HG03565 (cell line): ENCODE measurements around the gene SLC7A14.

ENCODE experiments used
- ATAC-seq: cut with Tn5 transposase; IDR thresholded peaks from one replicate; pipeline ENCODE4 v1.9.1; 2021; ENCODE audit warnings: mild to moderate bottlenecking, moderate library complexity; ENCODE audit not compliant: unreplicated experiment

The SLC7A14 gene

GRCh38 chr3:170500462-170500861 is 85.4 kb downstream of the SLC7A14 start:
- no peak for ATAC-seq

DNA sequence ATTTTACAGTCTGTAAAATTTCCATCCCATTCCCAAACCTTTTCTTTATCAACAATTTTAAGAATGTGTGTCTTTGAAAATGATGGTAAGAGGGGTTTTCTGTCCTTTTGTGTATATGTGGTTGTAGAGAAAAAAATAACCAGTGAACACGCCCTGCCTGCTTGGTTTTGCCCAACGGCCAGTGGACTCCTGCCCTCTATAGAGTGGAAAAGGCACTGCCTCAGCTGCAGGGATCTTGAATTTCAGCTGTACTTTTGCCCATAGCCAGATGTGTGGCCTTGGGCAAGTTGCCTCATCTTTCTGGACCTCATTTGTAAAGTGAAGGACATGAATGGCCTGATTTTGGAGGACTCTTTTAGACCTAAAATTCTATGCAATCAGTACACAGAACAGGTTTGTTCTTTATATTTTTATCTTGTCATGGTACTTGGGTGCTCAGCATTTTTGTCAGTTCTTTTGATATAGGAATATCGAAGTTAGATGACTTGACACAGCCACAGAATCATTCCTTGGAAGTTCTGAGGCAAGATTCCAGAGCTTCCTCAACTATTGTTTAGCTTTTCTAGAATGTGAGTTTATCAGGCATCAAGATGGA is 86.2 kb downstream of the SLC7A14 start:
- no peak for ATAC-seq

GRCh38 chr3:170497207-170498095 is 88.4 kb downstream of the SLC7A14 start:
- ATAC-seq = no peak

GRCh38 chr3:170496868-170497140 is 89.1 kb downstream of the SLC7A14 start:
- ATAC-seq = no peak

DNA sequence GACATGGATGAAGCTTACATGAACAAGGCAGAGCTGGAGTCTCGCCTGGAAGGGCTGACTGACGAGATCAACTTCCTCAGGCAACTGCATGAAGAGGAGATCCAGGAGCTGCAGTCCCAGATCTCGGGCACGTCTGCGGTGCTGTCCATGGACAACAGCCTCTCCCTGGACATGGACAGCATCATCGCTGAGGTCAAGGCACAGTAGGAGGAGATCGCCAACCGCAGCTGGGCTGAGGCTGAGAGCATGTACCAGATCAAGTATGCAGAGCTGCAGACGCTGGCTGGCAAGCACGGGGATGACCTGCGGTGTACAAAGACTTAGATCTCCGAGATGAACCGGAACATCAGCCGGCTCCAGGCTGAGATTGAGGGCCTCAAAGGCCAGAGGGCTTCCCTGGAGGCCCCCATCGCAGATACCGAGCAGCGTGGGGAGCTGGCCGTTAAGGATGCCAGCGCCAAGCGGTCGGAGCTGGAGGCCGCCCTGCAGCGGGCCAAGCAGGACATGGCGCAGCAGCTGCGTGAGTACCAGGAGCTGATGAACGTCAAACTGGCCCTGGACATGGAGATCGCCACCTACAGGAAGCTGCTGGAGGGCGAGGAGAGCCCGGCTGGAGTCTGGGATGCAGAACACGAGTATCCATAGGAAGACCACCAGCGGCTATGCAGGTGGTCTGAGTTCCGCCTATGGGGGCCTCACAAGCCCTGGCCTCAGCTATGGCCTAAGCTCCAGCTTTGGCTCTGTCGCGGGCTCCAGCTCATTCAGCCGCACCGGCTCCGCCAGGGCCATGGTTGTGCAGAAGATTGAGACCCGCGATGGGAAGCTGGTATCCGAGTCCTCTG is 89.6 kb downstream of the SLC7A14 start:
- no peak for ATAC-seq

DNA sequence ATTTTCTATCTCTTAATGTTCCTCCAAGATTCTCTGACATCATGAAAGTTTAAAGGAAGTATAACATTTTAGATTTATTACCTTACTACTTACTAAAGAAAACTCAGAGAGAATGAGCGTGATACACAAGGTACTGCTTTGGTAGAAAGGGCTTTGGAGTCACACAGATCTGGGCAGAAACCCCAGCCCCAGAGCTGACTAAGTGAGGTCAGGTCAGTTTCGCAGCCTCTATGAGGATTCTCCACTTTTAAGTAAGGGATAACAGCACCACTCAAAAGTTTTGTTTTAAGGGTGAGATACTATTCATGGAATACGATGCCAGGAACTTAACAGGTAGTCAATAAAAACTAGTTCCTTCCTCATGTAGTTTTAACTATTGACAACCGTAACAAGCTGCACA is 91.1 kb downstream of the SLC7A14 start:
- no peak for ATAC-seq

GRCh38 chr3:170493712-170494182 is 92.1 kb downstream of the SLC7A14 start:
- ATAC-seq = no peak

DNA sequence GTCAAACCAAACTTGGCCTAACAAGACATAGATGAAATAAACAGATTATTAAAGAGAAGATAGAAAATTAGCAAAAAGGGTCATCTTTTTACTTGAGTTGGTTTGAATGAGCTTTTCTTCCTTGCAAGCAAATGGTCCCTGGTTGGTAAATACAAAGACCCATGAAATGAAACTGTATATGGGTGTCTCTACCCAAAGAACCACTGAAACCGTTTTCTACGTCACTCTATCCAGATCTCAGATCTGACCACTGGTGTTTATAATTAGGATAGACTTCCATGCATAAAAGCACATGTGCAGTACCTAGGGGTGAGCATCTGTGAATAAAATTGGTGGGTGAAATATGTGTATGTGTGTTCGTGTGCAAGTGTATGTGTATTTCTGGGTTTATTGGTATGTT is 94.0 kb downstream of the SLC7A14 start:
- no peak for ATAC-seq

- ATAC-seq = no peak
Measured at GRCh38 chr3:170490828-170491560, 94.9 kb downstream of the SLC7A14 start.

GRCh38 chr3:170488802-170489201 is 97.1 kb downstream of the SLC7A14 start:
- ATAC-seq = no peak

- no peak for ATAC-seq
Measured at GRCh38 chr3:170487031-170487430, 98.8 kb downstream of the SLC7A14 start.

GRCh38 chr3:170486398-170486797 is 99.5 kb downstream of the SLC7A14 start:
- ATAC-seq = no peak

- ATAC-seq = no peak
Measured at GRCh38 chr3:170485696-170486095, 100.2 kb downstream of the SLC7A14 start.

- ATAC-seq = no peak
Measured at GRCh38 chr3:170485294-170485693, 100.6 kb downstream of the SLC7A14 start.

- ATAC-seq = no peak
Measured at GRCh38 chr3:170484869-170485268, 101.0 kb downstream of the SLC7A14 start.

DNA sequence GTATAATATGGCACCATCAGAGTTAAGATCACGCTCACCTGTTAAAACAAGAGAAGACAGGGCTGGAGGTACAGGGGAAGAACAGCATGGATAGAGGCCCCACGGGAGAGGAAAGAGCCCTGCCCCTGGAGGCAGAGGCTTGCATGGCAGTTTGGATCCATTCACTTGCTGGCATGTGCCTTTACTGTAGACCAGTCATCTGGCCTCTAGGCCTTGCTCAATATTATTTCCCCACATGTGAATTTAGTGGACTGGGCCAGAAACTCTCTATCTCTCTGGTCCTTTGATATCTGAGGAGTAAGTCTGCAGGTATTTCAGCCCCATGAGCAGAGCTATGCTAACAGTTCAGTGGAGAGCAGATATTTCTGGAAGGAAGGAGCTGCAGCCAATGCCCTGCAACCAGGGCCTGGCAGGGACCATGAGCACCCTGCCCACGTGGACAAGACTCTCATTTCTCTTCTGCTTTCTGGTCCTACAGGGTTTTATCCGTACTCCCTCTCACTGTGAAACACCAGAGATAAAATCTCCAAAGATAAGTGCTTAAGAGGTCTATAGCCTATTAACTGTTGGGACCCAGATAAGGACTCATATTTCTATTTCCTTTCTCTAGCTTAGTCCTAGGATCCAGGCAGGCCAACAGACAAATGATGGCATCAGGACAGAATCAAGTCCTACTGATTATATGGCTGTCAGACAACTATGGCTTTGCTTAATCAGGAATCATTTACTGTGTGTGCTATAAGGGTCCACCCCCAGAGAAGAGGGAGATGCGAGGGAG is 102.2 kb downstream of the SLC7A14 start:
- no peak for ATAC-seq

GRCh38 chr3:170482199-170482598 is 103.7 kb downstream of the SLC7A14 start:
- no peak for ATAC-seq

GRCh38 chr3:170480111-170480510 is 105.8 kb downstream of the SLC7A14 start:
- ATAC-seq = no peak

GRCh38 chr3:170477395-170477794 is 108.5 kb downstream of the SLC7A14 start:
- no peak for ATAC-seq

- no peak for ATAC-seq
Measured at GRCh38 chr3:170476291-170476690, 109.6 kb downstream of the SLC7A14 start.
